HG03135 (cell line): Measurements from ENCODE around the gene OBSCN.

Experiments
- ATAC-seq: cut with Tn5 transposase; IDR thresholded peaks from one replicate; pipeline ENCODE4 v1.9.1; 2021; ENCODE audit warnings: mild to moderate bottlenecking, moderate library complexity; ENCODE audit not compliant: unreplicated experiment

Gene OBSCN

DNA sequence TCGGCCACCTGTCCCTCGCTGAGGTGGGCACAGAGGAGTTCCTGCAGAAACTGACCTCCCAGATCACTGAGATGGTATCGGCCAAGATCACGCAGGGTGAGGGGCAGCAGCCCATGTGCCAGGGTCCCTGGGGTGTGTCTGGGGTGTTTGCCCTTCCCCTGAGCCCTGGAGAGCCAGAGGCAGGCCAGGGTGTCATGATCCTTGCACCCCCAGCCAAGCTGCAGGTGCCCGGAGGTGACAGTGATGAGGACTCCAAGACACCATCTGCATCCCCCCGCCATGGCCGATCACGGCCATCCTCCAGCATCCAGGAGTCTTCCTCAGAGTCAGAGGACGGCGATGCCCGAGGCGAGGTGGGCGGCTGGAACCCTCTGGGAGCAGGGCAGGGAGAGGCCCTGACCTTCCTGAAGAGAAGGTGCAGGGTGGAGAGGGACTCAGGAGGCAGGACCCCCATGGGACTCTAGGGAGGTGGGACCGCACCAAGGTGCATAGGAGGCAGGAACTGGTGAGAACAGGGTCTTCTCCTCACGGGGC is 129.3 kb downstream of the OBSCN start:
- ATAC-seq = no peak

DNA sequence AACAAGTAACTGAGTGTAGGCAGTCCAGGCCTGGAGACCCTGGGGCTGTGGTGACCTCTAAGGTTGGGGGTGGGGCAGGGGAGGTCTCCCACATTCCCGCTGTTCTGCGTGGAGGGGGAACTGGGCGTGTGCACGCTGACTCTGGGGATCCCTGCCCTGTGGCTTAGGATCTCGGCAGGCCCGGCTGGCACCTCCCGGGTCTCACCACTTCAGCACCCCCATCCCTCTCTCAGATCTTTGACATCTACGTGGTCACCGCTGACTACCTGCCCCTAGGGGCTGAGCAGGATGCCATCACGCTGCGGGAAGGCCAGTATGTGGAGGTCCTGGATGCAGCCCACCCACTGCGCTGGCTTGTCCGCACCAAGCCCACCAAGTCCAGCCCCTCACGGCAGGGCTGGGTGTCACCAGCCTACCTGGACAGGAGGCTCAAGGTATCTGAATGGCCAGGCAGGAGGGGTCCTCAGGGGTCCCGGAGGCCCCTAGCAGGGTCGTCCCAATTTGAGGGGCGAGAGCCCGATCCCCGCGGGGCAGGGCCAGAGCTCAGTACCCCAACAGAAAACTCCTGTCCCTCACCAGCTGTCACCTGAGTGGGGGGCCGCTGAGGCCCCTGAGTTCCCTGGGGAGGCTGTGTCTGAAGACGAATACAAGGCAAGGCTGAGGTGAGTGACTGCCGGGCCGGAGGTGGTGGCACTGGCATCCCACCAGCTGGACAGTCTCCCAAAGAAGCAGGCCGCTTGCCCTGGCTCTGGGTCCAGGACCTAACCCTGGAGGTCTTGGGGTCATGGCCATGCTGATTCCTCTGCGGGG is 130.1 kb downstream of the OBSCN start:
- no peak for ATAC-seq

DNA sequence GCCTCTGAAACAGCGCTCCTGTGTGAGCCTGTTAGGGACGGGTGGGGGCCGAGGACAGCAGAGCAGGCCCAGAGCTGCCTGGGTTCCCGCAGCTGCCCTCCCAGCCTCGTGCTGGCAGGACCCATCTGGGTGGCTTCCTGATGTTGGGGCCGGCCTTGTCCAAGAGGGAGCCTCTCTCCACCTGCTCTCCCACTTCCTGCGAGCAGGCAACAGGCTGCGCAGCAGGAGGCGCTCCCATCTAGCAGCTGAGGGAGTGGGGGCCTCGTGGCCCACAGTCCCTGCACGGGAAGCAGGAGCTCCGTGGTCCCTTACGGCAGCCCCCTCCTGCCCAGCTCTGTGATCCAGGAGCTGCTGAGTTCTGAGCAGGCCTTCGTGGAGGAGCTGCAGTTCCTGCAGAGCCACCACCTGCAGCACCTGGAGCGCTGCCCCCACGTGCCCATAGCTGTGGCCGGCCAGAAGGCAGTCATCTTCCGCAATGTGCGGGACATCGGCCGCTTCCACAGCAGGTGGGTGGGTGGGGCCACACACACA is 130.7 kb downstream of the OBSCN start:
- ATAC-seq = no peak

DNA sequence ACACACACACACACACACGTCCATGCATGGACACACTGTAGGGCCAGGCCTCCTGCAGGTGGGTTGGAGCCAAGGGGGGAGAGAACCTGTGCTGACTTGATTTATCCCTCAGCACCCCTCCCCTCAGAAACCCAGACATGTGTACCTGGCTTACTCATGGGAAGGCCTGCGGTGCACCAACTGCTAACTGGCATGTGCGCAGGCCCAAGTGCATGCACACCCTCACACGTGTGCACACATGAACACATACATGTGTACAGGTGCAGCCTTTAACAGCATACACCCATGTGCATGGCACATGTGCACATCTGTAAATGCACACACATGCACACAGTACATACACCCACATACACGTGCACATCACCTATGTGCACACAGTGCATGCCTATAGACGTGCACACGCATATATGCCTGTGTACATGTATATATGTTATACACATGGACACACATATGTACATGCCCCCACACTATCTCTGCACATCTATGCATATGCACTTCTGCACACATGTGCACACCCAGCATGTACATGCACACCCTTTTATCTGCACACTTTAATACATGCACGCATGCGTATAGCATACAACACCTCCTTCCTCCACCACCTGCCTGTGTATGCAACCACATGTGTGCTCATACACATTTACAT is 131.3 kb downstream of the OBSCN start:
- no peak for ATAC-seq

DNA sequence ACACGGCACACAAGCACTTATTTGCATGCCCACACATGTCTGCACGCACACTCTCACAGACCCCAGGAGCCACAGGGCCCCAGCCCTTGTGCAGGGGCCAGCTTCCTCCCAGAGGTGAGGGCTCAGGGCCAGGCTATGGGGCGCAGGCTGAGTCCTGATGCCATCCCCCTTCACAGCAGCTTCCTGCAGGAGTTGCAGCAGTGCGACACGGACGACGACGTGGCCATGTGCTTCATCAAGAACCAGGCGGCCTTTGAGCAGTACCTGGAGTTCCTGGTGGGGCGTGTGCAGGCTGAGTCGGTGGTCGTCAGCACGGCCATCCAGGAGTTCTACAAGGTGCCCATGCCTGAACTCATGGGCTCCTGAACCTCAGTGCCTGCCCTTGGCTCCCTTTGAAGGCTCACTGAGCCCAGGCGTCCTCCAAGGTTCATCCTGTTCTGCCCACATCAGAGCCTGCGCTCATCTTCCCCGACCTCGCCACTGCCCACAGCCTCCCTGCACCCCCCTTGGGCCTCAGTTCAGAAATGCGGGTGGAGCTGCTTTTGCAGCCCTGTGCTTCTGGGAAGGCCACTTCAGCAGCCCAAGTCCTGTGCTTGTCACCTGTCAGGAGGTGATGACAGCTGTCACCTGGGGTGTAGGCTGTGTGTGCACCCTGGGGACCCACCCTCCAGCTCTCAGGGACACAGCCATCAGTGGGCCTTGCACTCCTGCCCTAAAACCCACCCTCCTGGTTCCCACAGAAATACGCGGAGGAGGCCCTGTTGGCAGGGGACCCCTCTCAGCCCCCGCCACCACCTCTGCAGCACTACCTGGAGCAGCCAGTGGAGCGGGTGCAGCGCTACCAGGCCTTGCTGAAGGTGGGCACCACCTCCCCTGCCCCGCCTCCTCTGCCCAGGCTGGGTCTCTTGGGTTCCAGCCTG is 132.2 kb downstream of the OBSCN start:
- ATAC-seq = no peak

DNA sequence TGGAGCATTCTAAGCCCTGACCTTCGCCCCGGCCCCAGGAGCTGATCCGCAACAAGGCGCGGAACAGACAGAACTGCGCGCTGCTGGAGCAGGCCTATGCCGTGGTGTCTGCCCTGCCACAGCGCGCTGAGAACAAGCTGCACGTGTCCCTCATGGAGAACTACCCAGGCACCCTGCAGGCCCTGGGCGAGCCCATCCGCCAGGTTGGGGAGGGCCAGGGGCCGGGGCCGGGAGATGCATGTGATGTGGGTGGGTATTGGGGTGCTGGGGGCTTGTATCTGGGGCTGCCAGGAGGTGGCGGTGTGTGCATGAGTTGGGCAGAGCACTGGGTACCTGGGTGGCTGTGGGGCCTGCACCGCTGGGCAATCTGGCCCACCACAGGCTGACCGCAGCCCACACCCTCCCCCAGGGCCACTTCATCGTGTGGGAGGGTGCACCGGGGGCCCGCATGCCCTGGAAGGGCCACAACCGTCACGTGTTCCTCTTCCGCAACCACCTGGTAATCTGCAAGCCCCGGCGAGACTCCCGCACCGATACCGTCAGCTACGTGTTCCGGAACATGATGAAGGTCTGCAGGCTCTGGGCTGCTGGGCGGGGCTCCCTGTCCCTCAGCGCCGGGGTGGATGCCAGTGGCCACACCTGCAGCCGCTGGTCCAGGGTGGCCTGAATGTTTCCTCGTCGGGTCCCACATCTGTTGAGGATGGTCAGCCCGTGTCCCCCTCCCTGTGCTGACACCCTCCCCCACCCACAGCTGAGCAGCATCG is 133.0 kb downstream of the OBSCN start:
- no peak for ATAC-seq

DNA sequence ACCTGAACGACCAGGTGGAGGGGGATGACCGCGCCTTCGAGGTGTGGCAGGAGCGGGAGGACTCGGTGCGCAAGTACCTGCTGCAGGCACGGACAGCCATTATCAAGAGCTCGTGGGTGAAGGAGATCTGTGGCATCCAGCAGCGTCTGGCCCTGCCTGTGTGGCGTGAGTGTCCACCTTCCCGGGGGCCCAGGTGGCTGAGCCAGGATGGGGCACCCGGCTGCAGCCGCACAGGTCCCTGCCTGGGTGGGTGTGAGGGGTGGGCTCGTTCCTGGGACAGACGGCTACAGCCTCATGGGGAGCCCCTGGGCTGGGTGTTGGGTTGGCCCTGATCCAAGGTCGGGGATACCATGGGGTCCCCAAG is 133.6 kb downstream of the OBSCN start:
- no peak for ATAC-seq

DNA sequence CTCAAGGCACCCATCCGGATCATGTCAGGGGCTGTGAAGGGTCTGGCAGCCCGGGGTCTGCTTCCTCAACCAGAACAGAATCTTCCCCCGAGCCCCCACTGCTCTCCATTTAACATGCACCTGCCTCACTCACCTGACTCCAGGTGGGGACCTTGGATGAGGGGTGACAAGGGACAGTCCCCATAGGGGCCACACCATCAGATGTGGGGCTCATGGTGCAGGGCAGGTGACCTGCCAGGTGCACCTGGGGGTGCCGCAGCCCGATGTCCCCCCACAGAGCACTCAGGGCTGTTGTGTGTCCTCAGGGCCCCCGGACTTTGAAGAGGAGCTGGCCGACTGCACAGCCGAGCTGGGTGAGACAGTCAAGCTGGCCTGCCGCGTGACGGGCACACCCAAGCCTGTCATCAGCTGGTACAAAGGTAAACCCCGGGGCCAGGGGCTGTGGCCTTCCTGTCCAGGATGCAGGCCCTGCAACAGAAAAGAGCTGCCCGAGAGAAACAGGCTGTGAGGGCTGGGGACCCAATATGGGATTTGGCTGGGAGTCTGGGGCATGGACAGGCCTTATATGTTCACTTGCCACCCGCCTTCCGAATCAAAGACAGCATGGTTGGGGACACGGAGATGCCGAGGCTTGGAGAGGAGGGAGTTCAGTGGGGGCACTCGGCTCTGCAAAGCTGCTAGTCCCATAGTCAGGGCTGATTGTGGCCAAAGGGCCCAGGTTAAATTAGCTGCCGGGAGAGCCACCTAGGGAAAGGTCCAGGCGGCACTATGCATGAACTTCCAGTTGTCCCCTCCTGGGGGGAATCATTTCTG is 134.2 kb downstream of the OBSCN start:
- no peak for ATAC-seq

DNA sequence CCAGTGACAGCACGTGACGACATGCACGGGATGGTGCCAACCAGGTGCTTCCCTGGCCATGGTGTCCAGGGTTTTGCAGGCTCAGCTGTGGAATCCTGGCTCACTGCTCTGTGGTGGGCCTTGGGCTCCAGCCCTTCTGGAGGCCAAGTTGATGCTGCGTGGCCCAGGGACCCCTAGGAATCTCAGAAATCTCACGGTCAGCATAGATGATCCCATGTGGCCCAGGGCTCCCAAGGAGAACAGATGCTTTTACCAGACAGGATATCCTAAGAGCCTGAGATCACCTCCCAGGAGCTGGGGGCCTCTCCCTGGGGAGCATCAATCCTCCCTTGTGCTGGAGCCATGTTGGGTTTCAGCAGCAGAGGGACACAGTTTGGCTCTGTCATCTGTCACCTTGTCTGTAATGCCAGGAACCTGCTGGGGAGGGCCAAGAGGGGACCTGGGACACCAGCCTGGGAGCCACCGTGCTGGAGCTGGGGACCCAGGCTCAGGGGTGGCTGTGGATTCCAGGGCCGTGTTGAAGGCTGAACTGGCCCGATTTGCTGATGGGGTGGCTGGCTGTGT is 134.9 kb downstream of the OBSCN start:
- no peak for ATAC-seq

DNA sequence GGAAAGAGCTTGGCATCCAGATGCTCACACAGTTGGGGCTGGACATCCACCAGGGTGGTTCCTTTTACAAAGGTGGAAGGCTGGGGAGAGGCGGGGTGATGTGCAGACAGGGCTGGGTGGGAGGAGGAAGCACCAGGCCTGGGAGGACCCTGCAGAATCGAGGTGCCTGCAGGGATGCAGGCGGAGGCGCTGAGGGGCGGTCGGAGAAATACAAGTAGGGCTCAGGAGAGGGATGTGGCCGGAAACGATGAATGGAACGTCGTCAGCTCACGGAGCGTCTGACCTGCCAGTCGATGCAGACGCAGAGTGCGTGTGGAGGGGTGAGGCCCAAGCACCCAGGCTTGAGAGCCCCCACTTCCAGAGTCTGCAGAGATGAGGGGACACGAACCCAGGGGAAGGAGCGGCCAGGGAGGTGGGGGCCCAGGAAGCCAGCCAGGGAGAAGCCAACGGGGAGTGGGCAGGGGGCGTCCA is 135.4 kb downstream of the OBSCN start:
- no peak for ATAC-seq

DNA sequence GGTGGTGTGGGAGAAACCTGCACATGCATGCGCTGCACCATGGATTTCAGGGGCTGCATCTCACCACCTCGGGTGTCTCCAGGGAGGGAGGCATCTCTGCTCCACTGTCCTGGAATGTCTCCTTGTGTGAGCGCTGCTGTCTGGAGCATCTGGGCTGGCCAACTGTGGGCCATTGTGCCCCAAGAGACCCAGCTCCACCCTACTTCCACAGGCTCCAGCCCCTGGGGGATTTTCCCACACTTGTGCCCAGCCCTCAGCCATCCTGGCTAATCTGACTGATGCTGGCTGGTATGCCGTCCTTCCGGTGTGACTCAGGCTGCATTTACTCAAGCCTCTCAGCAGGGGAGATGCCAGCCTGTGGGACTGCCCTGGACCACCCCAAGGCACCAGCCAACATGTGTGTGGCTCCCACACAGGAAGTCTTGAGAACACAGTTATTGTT is 136.8 kb downstream of the OBSCN start:
- no peak for ATAC-seq

DNA sequence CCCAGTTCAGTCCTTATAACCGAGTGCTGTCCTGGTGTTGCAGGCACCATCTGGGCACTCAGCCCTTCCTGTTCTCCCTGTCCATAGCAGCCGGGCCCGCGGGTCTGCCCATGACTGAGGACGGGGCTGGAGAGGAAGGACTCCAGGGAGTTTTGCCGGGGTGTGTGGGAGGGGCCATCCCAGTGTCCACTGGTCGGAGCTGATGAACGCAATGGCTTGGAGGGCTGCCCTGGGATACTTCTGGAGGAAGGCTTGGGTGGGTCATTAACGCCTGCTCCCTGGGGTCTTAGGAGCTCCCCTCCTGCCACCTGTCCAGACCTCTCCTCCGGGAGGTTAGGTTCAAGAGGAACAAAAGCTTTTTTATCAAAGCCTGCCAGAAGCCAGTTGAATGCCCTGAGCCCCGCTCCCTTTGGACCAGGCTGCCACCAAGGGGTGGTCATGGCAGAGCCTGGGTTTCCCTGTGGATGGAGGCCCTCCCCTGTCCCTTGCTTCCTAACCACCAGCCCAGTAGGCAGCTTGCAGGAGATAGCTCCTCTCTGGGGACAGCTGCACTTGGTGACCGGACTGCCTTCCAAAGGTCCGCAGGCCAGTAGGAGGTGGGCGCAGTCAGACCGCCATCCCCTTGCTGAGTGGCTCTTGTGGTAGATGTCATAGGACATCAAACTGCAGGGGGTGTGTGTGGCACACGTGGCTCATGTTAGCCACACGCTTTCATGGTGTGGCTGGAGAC is 137.5 kb downstream of the OBSCN start:
- ATAC-seq = no peak

DNA sequence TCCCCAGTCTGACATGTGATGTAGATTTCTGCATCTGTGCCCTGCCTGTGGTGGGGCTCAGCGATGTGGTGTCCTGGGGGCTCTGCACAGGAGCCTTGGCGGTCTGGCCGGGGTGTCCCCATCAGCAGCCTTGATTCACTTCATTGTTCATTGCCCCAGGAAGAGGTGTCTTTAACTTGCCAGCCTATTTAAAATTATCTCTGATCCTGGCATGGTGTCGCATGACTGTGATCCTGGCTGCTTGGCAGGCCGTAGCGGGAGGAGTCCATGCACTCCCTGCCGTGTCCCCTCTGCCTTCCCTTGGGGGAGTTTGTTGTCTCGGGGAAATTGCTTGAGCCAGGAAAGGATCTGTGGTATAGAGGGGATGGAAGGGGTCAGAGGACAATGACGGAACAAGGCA is 138.9 kb downstream of the OBSCN start:
- no peak for ATAC-seq

DNA sequence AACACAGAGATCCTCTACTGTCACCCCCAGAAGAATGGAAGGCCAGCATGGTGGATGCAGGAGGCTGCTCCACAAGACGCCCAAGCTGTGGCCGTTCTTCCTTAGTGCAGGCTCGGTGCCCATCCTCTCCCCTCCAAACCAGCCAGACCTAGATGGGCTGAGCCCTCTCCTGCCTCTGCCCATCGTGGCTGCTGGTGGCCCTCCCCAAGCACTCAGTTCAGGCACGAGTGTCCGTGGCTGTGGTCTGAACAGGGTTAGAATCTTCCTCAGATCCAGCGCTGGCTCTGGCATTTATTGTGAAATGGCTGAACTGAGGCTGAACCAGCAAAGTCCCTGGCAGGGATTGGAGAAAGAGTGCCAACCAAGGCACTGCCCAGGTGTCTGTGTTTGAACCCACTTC is 139.3 kb downstream of the OBSCN start:
- no peak for ATAC-seq

DNA sequence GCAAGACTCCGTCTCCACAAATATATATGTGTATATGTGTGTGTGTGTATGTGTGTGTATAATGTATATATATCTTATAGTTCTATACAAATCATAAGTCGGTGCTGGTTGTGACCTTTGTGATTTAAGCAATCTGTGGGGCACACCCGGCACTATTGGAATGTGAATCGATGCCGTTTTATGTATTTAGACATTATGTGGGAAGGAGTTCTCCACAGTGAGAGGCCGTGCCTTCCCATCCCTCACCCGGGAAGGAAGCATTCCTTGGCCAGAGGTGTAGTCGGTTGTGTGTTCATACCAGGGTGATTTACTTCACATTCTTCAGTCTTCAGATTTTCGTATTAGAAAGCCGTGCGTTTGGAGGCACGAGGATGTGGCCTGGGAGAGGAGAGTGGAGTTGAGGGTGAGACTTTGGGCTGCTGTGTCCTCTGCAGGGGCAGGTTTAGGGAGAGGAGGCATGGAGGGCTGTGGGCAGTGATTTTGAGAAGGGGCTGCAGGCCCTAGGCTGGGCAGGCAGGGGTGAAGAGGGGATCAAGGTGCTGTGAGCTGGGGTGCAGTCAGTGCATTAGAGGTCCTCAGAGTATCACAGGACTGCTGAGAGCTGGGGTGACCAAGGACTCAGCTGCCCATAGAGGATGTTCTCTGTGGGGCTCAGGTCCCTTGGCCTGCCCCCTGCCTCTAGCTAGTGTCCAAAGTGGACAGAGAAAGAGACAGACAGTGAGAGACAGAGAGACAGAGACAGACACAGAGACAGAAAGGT is 141.0 kb downstream of the OBSCN start:
- no peak for ATAC-seq

DNA sequence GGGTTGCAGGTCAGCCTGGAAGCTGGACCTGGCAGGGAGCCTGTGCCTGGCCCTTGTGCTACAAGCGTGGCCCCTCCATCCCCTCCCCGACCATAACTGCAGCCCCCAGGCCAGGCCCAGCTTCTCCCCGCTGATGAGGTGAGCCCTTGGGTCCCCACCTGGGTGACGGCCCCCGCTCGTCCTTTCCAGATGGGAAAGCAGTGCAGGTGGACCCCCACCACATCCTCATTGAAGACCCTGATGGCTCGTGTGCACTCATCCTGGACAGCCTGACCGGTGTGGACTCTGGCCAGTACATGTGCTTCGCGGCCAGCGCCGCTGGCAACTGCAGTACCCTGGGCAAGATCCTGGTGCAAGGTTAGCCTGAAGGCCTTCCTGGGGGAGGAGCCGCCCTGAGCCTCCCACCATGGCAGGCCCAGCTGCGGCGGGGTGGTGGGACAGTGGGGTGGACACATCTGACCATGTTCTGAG is 141.9 kb downstream of the OBSCN start:
- no peak for ATAC-seq

DNA sequence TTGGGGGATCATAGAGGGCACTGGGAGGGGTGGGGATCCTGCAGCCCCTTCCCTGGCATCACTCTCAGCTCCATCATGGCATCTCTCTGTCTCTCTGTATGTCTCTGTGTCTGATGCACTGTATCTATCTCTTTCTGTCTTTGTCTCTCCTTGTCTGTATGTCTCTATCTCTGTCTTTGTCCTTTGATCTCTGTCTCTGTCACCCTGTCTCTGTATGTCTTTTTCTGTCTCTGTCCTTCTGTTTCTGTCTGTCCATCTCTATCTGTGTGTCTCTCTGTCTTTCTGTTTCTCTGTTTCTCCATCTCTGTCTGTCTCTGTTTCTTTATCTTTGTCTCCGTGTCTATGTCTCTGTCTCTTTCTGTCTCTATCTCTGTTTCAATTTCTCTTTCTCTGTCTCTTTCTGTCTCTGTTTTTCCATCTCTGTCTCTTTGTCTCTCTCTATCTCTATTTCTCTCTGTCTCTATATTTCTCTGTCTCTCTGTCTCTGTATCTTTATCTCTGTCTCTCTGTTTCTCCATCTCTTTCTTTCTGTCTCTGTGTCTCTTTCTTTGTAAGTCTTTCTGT is 142.4 kb downstream of the OBSCN start:
- ATAC-seq = no peak
